Measurements from ENCODE around the gene IGFBP1. TPM values are rescaled to one million over a fixed set of nuclear protein-coding genes. Genes with fewer than 3 reads are reported as not detected.

IGFBP1 gene
- polyA plus RNA-seq, 1 of the 3 experiments (the other 2 are of a cell fraction) = not detected

GRCh38 chr7:45881280-45881758 is 7.0 kb upstream of the IGFBP1 start:
- Histone ChIP-seq H3K4me3 (ENCODE audit: low read depth in 2 of 2, low read length in 1 of 2) (no peak overlapping the region), H3K9ac (no peak overlapping the region), H3K27ac (ENCODE audit: low read depth in 2 of 2, low read length in 1 of 2) (no peak overlapping the region), H4K20me1 (ENCODE audit: insufficient read depth) (no peaks in the 10 kb centered on the region), H3K27me3 (ENCODE audit: insufficient read depth) (no peaks in the 10 kb centered on the region), H3K79me2 (ENCODE audit: insufficient read depth) (no peaks in the 10 kb centered on the region), H3K36me3 (replicated peaks in 1 of 2; ENCODE audit: control insufficient read depth in 1 of 2, insufficient read depth in 2 of 2, low read length in 1 of 2) (no peaks in the 10 kb centered on the region), H3K4me2 (no peak overlapping the region), H3K9me2 (no peaks in the 10 kb centered on the region), H3K9me3 (no peaks in the 10 kb centered on the region), H3K4me1 (ENCODE audit: control insufficient read depth in 1 of 2, insufficient read depth in 2 of 2, low read depth in 1 of 2, low read length in 1 of 2) (no peaks in the 10 kb centered on the region), H2AFZ (ENCODE audit: low read depth) (no peak overlapping the region), H3F3A (replicated peaks; ENCODE audit: insufficient read depth) (no peaks in the 10 kb centered on the region)
- no peak for DNase-seq
- TF ChIP-seq FOSL2 (IDR thresholded peaks at IDR 0.05; ENCODE audit: borderline replicate concordance, low read depth) (no peak), MAX (IDR thresholded peaks at IDR 0.05; ENCODE audit: low read depth) (no peak), FOXM1 (IDR thresholded peaks at IDR 0.05; ENCODE audit: low read depth) (no peak), RAD21 (IDR thresholded peaks at IDR 0.05; ENCODE audit: low read length) (no peak), IRF3 (IDR thresholded peaks at IDR 0.05; ENCODE audit: low read depth, low read length) (no peak), EP300 (IDR thresholded peaks at IDR 0.05; ENCODE audit: borderline replicate concordance in 1 of 2, low read depth in 1 of 2, low read length in 1 of 2) (no peak), TAF1 (IDR thresholded peaks at IDR 0.05; ENCODE audit: borderline replicate concordance, low read depth, low read length) (no peak), FOXJ3 (CRISPR knock-in tag; IDR thresholded peaks at IDR 0.05) (no peak), SIN3A (IDR thresholded peaks at IDR 0.05; ENCODE audit: borderline replicate concordance, low read depth, low read length) (no peak), TEAD4 (IDR thresholded peaks at IDR 0.05; ENCODE audit: borderline replicate concordance, insufficient read depth) (no peak), REST (IDR thresholded peaks at IDR 0.05; ENCODE audit: low read depth, low read length) (no peak), POLR2AphosphoS5 (IDR thresholded peaks at IDR 0.05; ENCODE audit: low read depth, low read length) (no peak), NRF1 (IDR thresholded peaks at IDR 0.05; ENCODE audit: low read depth, low read length) (no peak)
- ChIA-PET CTCF (interaction anchor here (1.0 to 1.4 kb wide), 2 partner anchors 42 kb away, joined by 4 to 6 read pairs; no protein-coding TSS in a partner anchor), POLR2A (no interaction called here)
- WGBS (ENCODE audit: low lambda C conversion rate) = 65% methylated on average over 9 of the region's 9 CpGs
